B cell (primary cell): ENCODE data around the gene WDFY4. TPM values are rescaled to one million over a fixed set of nuclear protein-coding genes. Genes with fewer than 3 reads are reported as not detected.

Experiments used
- ATAC-seq: fragments of 200-7000 bp; cut with Tn5 transposase; one replicate; pipeline ENCODE4 v1.10.0; 2021; ENCODE audit warnings: low read depth, mild to moderate bottlenecking, moderate number of reproducible peaks, moderate library complexity
- CTCF ChIA-PET: fragments of 350-600 bp; sonication (Branson Sonifier 250); formaldehyde crosslinking; loops from one replicate; lab custom pipeline; 2021; ENCODE audit warnings: antibody characterized with exemption, inconsistent platforms; lab: Charles Lee
- POLR2A ChIA-PET: fragments of 350-600 bp; sonication (Branson Sonifier 250); formaldehyde crosslinking; loops from one replicate; lab custom pipeline; 2021; ENCODE audit warnings: antibody characterized with exemption; lab: Charles Lee
- DNase-seq: peaks from one replicate; pipeline ENCODE4 v3.0.0; 2013
- H2AFZ ChIP-seq: 2 replicates; pipeline ENCODE4 v1.6.1; 2012; ENCODE audit warnings: mild to moderate bottlenecking, low read depth, low read length; ENCODE audit not compliant: insufficient read depth, poor library complexity, severe bottlenecking
- H3K27ac ChIP-seq, 2 donors: 1 replicate in 1 of 2; 2 replicates in 1 of 2; pipeline ENCODE4 v1.5.1; 2012 to 2013; ENCODE audit warnings: low read length in 2 of 2, mild to moderate bottlenecking in 2 of 2, moderate library complexity in 1 of 2
- H3K27me3 ChIP-seq, 4 experiments: fragments of 200-600 bp in 1 of 4; sonication (generic) in 1 of 4; replicated peaks in 1 of 4; 1 replicate in 2 of 4; 2 replicates in 2 of 4; pipeline versions ENCODE4 v1.6.1 to v1.7.0; 2013 to 2016; ENCODE audit warnings: low read length in 3 of 4, mild to moderate bottlenecking in 2 of 4, mixed read lengths in 1 of 4, moderate library complexity in 1 of 4; ENCODE audit not compliant: insufficient read depth in 4 of 4, control insufficient read depth in 3 of 4; ENCODE audit errors: control extremely low read depth in 1 of 4
- H3K36me3 ChIP-seq, 2 experiments: replicated peaks in 1 of 2; 1 replicate in 1 of 2; 2 replicates in 1 of 2; pipeline versions ENCODE4 v1.6.1 to v1.7.1; 2013; ENCODE audit warnings: low read length in 1 of 2; ENCODE audit not compliant: insufficient read depth in 2 of 2, control insufficient read depth in 1 of 2; ENCODE audit errors: control extremely low read depth in 1 of 2, extremely low read depth in 1 of 2
- H3K4me1 ChIP-seq, 2 donors: fragments of 200-600 bp in 1 of 2; sonication (generic) in 1 of 2; 1 replicate in 1 of 2; 2 replicates in 1 of 2; pipeline versions ENCODE4 v1.5.1 to v1.6.1; 2013 to 2017; ENCODE audit warnings: low read length in 2 of 2; ENCODE audit not compliant: control insufficient read depth in 2 of 2, insufficient read depth in 2 of 2
- H3K4me2 ChIP-seq: replicated peaks from 2 replicates; pipeline ENCODE3; 2012; ENCODE audit warnings: mild to moderate bottlenecking, low read depth, low read length; ENCODE audit not compliant: poor library complexity, severe bottlenecking
- H3K4me3 ChIP-seq, 5 experiments: fragments of 200-600 bp in 1 of 5; sonication (generic) in 1 of 5; 1 replicate in 3 of 5; 2 replicates in 2 of 5; pipeline versions ENCODE4 v1.5.1 to v1.7.0; 2011 to 2016; ENCODE audit warnings: low read length in 4 of 5, mild to moderate bottlenecking in 4 of 5, low read depth in 2 of 5, control low read depth in 1 of 5, moderate library complexity in 1 of 5; ENCODE audit not compliant: insufficient read depth in 1 of 5; ENCODE audit errors: control extremely low read depth in 1 of 5, extremely low read depth in 1 of 5
- H3K79me2 ChIP-seq: fragments of 200-600 bp; sonication (generic); one replicate; pipeline ENCODE4 v1.6.0; 2016; ENCODE audit warnings: low read length; ENCODE audit not compliant: control insufficient read depth, insufficient read depth
- H3K9ac ChIP-seq: fragments of 200-600 bp; sonication (generic); 2 replicates; pipeline ENCODE4 v1.6.1; 2017; ENCODE audit warnings: mild to moderate bottlenecking, low read length, moderate library complexity
- H3K9me3 ChIP-seq, 3 donors: one replicate each; pipeline versions ENCODE4 v1.6.1 to v1.7.1; 2013; ENCODE audit warnings: low read length in 2 of 3; ENCODE audit not compliant: control insufficient read depth in 2 of 3, insufficient read depth in 1 of 3; ENCODE audit errors: control extremely low read depth in 1 of 3
- H4K20me1 ChIP-seq: 2 replicates; pipeline ENCODE4 v1.6.0; 2012; ENCODE audit warnings: mild to moderate bottlenecking, low read length; ENCODE audit not compliant: insufficient read depth, control insufficient read depth, poor library complexity, severe bottlenecking
- H3K27ac Mint-ChIP-seq: one replicate; pipeline ENCODE4 v1.8.0; 2021; ENCODE audit warnings: mixed read lengths
- H3K27me3 Mint-ChIP-seq: one replicate; pipeline ENCODE4 v1.8.0; 2021; ENCODE audit warnings: mixed read lengths
- H3K4me1 Mint-ChIP-seq: one replicate; pipeline ENCODE4 v1.8.0; 2021; ENCODE audit warnings: mixed read lengths
- H3K4me3 Mint-ChIP-seq: one replicate; pipeline ENCODE4 v1.8.0; 2021; ENCODE audit warnings: mixed read lengths
- H3K9me3 Mint-ChIP-seq: one replicate; pipeline ENCODE4 v1.8.0; 2022; ENCODE audit warnings: mixed read lengths; ENCODE audit not compliant: insufficient read depth
- EZH2 ChIP-seq: IDR thresholded peaks from 2 replicates; pipeline ENCODE4 v1.6.1; 2012; ENCODE audit warnings: borderline replicate concordance, low read depth, mild to moderate bottlenecking, moderate library complexity, low read length; ENCODE audit not compliant: insufficient read depth, poor library complexity, severe bottlenecking
- WGBS: methylation state at CpG from one replicate; pipeline ENCODE4 v1.1.5; 2013; ENCODE audit warnings: missing lambda C conversion rate; ENCODE audit not compliant: insufficient coverage; 5-methylcytosine and 5-hydroxymethylcytosine counted together
- intact Hi-C: fragments of 100-400 bp; cut with micrococcal nuclease; formaldehyde crosslinking; loops from one replicate; pipeline ENCODE4 v1.10.0; 2022
- polyA plus RNA-seq: library from polyadenylated mRNA; depleted of rRNA; stranded (reverse); fragments of >200 nt; gene quantifications from 2 replicates; pipeline ENCODE4 v1.2.3, GENCODE V29; 2012
- total RNA-seq, 2 donors: library from RNA; stranded (reverse); fragments of 120-200 nt in 1 of 2; gene quantifications; 1 replicate in 1 of 2; 2 replicates in 1 of 2; pipeline versions ENCODE4 v1.2.3 to v1.2.4, GENCODE V29; 2013 to 2022
- TF ChIP-seq, protein P1 (sequence below): fragments of 200-600 bp; IDR thresholded peaks from one replicate; pipeline ENCODE4 v1.8.0; 2022; ENCODE audit warnings: antibody characterized with exemption, mild to moderate bottlenecking

The WDFY4 gene
- total and polyA plus RNA-seq, 2 donors (not counting 1 experiment from before 2014, with no cell fraction given), result 262 to 560 TPM

DNA sequence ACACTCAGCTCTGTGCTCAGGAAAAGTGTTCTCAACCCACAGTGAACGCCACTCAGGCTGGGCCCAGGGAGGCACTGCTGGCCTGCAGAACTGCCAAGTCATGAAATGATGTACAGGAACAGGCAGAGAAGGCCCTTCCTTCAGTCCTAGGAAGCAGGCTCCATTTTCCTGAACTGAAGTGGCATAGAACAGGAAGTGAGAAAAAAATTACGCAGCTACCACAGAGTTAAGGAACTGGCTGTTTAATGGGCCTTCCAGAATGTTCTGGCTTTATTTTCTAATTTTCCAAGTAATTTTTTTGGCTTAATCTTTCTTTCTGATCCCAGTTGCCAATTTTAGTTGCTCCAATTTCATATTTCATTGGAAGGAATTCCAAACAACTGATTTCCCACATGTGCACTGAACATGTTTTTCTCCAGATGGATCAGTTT, 215.7 kb downstream of the WDFY4 start:
- H3K9ac ChIP-seq, result no peak overlapping the region
- H3K4me3 Mint-ChIP-seq, result no peak overlapping the region
- DNase-seq, result no peak
- H3K27me3 ChIP-seq, result no peaks in the 10 kb centered on the region
- no peaks in the 10 kb centered on the region for H3K9me3 ChIP-seq
- H3K79me2 ChIP-seq, result peaks cover 6% of the 10 kb centered on the region
- CTCF ChIA-PET, result interaction anchor here (0.9 kb wide), 1 partner anchor 244 kb away, joined by 3 read pairs; no protein-coding TSS in a partner anchor
- H3K4me3 ChIP-seq, result no peak overlapping the region
- no peaks in the 10 kb centered on the region for H3K27me3 Mint-ChIP-seq
- intact Hi-C loops, result no loop called here
- no peaks in the 10 kb centered on the region for H3K4me1 ChIP-seq
- H3K4me1 Mint-ChIP-seq, result peaks cover 2% of the 10 kb centered on the region
- ATAC-seq, result no peak
- H3K36me3 ChIP-seq, result peaks cover 0 to 97% of the 10 kb centered on the region in 2 experiments
- no peak overlapping the region for H3K27ac Mint-ChIP-seq
- WGBS, result 100% methylated on average over 1 of the region's 2 CpGs
- no peak overlapping the region for H3K4me2 ChIP-seq
- POLR2A ChIA-PET, result no interaction called here
- H3K9me3 Mint-ChIP-seq, result no peaks in the 10 kb centered on the region
- H4K20me1 ChIP-seq, result peaks cover 36% of the 10 kb centered on the region
- H2AFZ ChIP-seq, result no peak overlapping the region
- TF ChIP-seq, protein P1, sequence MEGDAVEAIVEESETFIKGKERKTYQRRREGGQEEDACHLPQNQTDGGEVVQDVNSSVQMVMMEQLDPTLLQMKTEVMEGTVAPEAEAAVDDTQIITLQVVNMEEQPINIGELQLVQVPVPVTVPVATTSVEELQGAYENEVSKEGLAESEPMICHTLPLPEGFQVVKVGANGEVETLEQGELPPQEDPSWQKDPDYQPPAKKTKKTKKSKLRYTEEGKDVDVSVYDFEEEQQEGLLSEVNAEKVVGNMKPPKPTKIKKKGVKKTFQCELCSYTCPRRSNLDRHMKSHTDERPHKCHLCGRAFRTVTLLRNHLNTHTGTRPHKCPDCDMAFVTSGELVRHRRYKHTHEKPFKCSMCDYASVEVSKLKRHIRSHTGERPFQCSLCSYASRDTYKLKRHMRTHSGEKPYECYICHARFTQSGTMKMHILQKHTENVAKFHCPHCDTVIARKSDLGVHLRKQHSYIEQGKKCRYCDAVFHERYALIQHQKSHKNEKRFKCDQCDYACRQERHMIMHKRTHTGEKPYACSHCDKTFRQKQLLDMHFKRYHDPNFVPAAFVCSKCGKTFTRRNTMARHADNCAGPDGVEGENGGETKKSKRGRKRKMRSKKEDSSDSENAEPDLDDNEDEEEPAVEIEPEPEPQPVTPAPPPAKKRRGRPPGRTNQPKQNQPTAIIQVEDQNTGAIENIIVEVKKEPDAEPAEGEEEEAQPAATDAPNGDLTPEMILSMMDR, result no peak
- TF ChIP-seq EZH2, result no peak
- H3K27ac ChIP-seq, result no peak overlapping the region

- H3K79me2 ChIP-seq, result peaks cover 6% of the 10 kb centered on the region
- ChIA-PET POLR2A (no interaction called here), CTCF (no interaction called here)
- H3K27me3 ChIP-seq, result no peaks in the 10 kb centered on the region
- H3K4me2 ChIP-seq, result no peak overlapping the region
- DNase-seq (no peak), ATAC-seq (no peak)
- no peak overlapping the region for H3K9ac ChIP-seq
- no peak overlapping the region for H3K27ac ChIP-seq
- H4K20me1 ChIP-seq, result peaks cover 26% of the 10 kb centered on the region
- no peak for TF ChIP-seq EZH2
- TF ChIP-seq, protein P1, result no peak
- no peaks in the 10 kb centered on the region for H3K9me3 Mint-ChIP-seq
- H3K4me1 Mint-ChIP-seq, result peaks cover 2% of the 10 kb centered on the region
- no peak overlapping the region for H3K4me3 ChIP-seq
- intact Hi-C loops, result no loop called here
- no peak overlapping the region for H3K4me3 Mint-ChIP-seq
- H2AFZ ChIP-seq, result no peak overlapping the region
- H3K36me3 ChIP-seq, result peaks cover 0 to 96% of the 10 kb centered on the region in 2 experiments
- H3K4me1 ChIP-seq, result no peaks in the 10 kb centered on the region
- H3K9me3 ChIP-seq, result no peaks in the 10 kb centered on the region
- H3K27ac Mint-ChIP-seq, result peak overlapping the region; percentile 59
- 100% methylated on average over 3 of the region's 5 CpGs for WGBS
- no peaks in the 10 kb centered on the region for H3K27me3 Mint-ChIP-seq
Measured at GRCh38 chr10:48901319-48901718, 216.6 kb downstream of the WDFY4 start.
